Endothelial cell of umbilical vein (primary cell): ENCODE data around the gene CCDC47. TPM values are rescaled to one million over a fixed set of nuclear protein-coding genes. Genes with fewer than 3 reads are reported as not detected.

ENCODE experiments used
- BruUV-seq: library from RNA; stranded (reverse); fragments of 400-500 nt; replicated peaks from 2 replicates; lab custom pipeline; 2021; lab: Mats Ljungman, UMichigan
- CTCF ChIA-PET: fragments of 300-600, 350-600 bp; sonication (Branson Sonifier 250); formaldehyde crosslinking; loops from one replicate; lab custom pipeline; 2021; ENCODE audit warnings: antibody characterized with exemption, inconsistent platforms; lab: Charles Lee
- POLR2A ChIA-PET: fragments of 300-600, 350-600 bp; sonication (Branson Sonifier 250); formaldehyde crosslinking; loops from one replicate; lab custom pipeline; 2021; ENCODE audit warnings: antibody characterized with exemption, inconsistent platforms; lab: Charles Lee
- DNase-seq: peaks from one replicate; pipeline ENCODE4 v3.0.0-alpha.2; 2011; ENCODE audit warnings: low read depth, low spot score
- FAIRE-seq: peaks from 2 replicates; lab custom pipeline; 2011; peaks lifted over from hg19 to GRCh38; lab: Jason Lieb, UNC
- H2AFZ ChIP-seq: 2 replicates; pipeline ENCODE4 v1.6.0; 2012; ENCODE audit warnings: low read depth, low read length, control low read depth, inconsistent platforms
- H3K27ac ChIP-seq: 2 replicates; pipeline ENCODE4 v1.5.1; 2011; ENCODE audit warnings: low read depth, mild to moderate bottlenecking, control low read depth, low read length, moderate library complexity; ENCODE audit not compliant: insufficient read depth
- H3K27me3 ChIP-seq, 2 experiments: 2 replicates each; pipeline versions ENCODE4 v1.6.0 to v1.6.1; 2011; ENCODE audit warnings: low read length in 2 of 2, mixed read lengths in 1 of 2; ENCODE audit not compliant: control insufficient read depth in 2 of 2, insufficient read depth in 2 of 2
- H3K36me3 ChIP-seq, 2 experiments: 2 replicates in 1 of 2; 3 replicates in 1 of 2; pipeline ENCODE4 v1.5.1; 2011; ENCODE audit warnings: low read length in 2 of 2, mild to moderate bottlenecking in 1 of 2, moderate library complexity in 1 of 2; ENCODE audit not compliant: control insufficient read depth in 2 of 2, insufficient read depth in 2 of 2; ENCODE audit errors: extremely low read depth in 1 of 2
- H3K4me1 ChIP-seq: 3 replicates; pipeline ENCODE4 v1.5.1; 2011; ENCODE audit warnings: mild to moderate bottlenecking, low read length; ENCODE audit not compliant: control insufficient read depth, insufficient read depth; ENCODE audit errors: extremely low read depth
- H3K4me2 ChIP-seq: 2 replicates; pipeline ENCODE4 v1.6.1; 2011; ENCODE audit warnings: low read length, control low read depth, mixed read lengths; ENCODE audit not compliant: insufficient read depth
- H3K4me3 ChIP-seq, 3 experiments: fragments of 200-600 bp in 1 of 3; sonication (generic), shearing (Covaris generic) in 1 of 3; replicated peaks in 1 of 3; 2 replicates each; pipeline ENCODE4 v1.5.1; 2011 to 2016; ENCODE audit warnings: control low read depth in 3 of 3, low read length in 3 of 3, mild to moderate bottlenecking in 2 of 3, inconsistent platforms in 1 of 3, low read depth in 1 of 3, moderate library complexity in 1 of 3; ENCODE audit not compliant: insufficient read depth in 1 of 3
- H3K79me2 ChIP-seq: 2 replicates; pipeline ENCODE4 v1.6.0; 2012; ENCODE audit warnings: low read length, inconsistent platforms; ENCODE audit not compliant: control insufficient read depth, insufficient read depth
- H3K9ac ChIP-seq: replicated peaks from 2 replicates; pipeline ENCODE3; 2011; ENCODE audit warnings: low read length, control low read depth; ENCODE audit not compliant: insufficient read depth; ENCODE audit errors: extremely low read depth
- H3K9me1 ChIP-seq: replicated peaks from 3 replicates; pipeline ENCODE4 v1.6.0; 2011; ENCODE audit warnings: mild to moderate bottlenecking, low read length; ENCODE audit not compliant: control insufficient read depth, insufficient read depth; ENCODE audit errors: extremely low read depth
- H3K9me3 ChIP-seq: replicated peaks from 2 replicates; pipeline ENCODE4 v1.5.1; 2012; ENCODE audit warnings: low read length, inconsistent platforms; ENCODE audit not compliant: control insufficient read depth, insufficient read depth
- H4K20me1 ChIP-seq: replicated peaks from 2 replicates; pipeline ENCODE3; 2011; ENCODE audit warnings: mild to moderate bottlenecking, low read length; ENCODE audit not compliant: control insufficient read depth, insufficient read depth; ENCODE audit errors: extremely low read depth
- EZH2 ChIP-seq: IDR thresholded peaks from 2 replicates; pipeline ENCODE4 v1.6.1; 2012; ENCODE audit warnings: borderline replicate concordance, low read depth, mild to moderate bottlenecking, moderate library complexity, low read length, inconsistent platforms; ENCODE audit not compliant: severe bottlenecking
- FOS ChIP-seq: IDR thresholded peaks from 2 replicates; pipeline ENCODE4 v1.6.1; 2011; ENCODE audit warnings: mild to moderate bottlenecking, low read length, moderate library complexity, borderline replicate concordance; ENCODE audit not compliant: insufficient read depth
- GATA2 ChIP-seq: IDR thresholded peaks from 2 replicates; pipeline ENCODE4 v1.7.0; 2011; ENCODE audit warnings: low read depth, mild to moderate bottlenecking, moderate library complexity, mixed read lengths, low read length; ENCODE audit not compliant: insufficient read length, insufficient read depth
- JUN ChIP-seq: IDR thresholded peaks from 2 replicates; pipeline ENCODE4 v1.6.1; 2011; ENCODE audit warnings: borderline replicate concordance, low read depth; ENCODE audit not compliant: insufficient read length, insufficient read depth
- MYC ChIP-seq: IDR thresholded peaks from one replicate; pipeline ENCODE4 v1.6.1; 2011; ENCODE audit warnings: mild to moderate bottlenecking, low read depth, low read length
- POLR2A ChIP-seq: IDR thresholded peaks from 2 replicates; pipeline ENCODE4 v1.6.1; 2012; ENCODE audit warnings: low read depth, mild to moderate bottlenecking, control low read depth, low read length
- POLR2AphosphoS5 ChIP-seq: IDR thresholded peaks from 2 replicates; pipeline ENCODE4 v1.6.1; 2012; ENCODE audit warnings: low read depth, mild to moderate bottlenecking, control low read depth, low read length, moderate library complexity; ENCODE audit not compliant: insufficient read depth
- dilution Hi-C: fragments of 300-500 bp; cut with MboI; formaldehyde crosslinking; loops from one replicate; pipeline ENCODE4 v1.15.0; 2019; ENCODE audit warnings: low sequenced_read_pairs; ENCODE audit not compliant: extremely low pct_ligation_motif_present
- intact Hi-C: fragments of 100-400 bp; cut with micrococcal nuclease; formaldehyde crosslinking; loops from one replicate; pipeline ENCODE4 v1.10.0; 2022
- polyA plus RNA-seq, 4 experiments: library from polyadenylated mRNA; depleted of rRNA in 3 of 4; stranded (reverse) in 3 of 4; unstranded in 1 of 4; fragments of >200 nt; gene quantifications; 2 replicates each; pipeline versions ENCODE4 v1.2.1 to v1.2.3, GENCODE V29; 2011 to 2012; ENCODE audit warnings: missing spikeins in 1 of 4
- total RNA-seq: library from RNA; stranded (reverse); gene quantifications from 2 replicates; pipeline ENCODE4 v1.2.3, GENCODE V29; 2021
- TF ChIP-seq, protein P1 (sequence below): IDR thresholded peaks from 2 replicates; pipeline ENCODE4 v1.6.1; 2011; ENCODE audit not compliant: insufficient read depth, insufficient read length
- TF ChIP-seq, protein P2 (sequence below), 2 donors: IDR thresholded peaks; 1 replicate in 1 of 2; 2 replicates in 1 of 2; pipeline ENCODE4 v1.5.1; 2011; ENCODE audit warnings: low read length in 2 of 2, mild to moderate bottlenecking in 2 of 2, moderate library complexity in 2 of 2, control low read depth in 1 of 2, inconsistent platforms in 1 of 2, low read depth in 1 of 2; ENCODE audit not compliant: insufficient read depth in 1 of 2; ENCODE audit errors: extremely low read depth in 1 of 2

Gene CCDC47
- total and polyA plus RNA-seq, 2 donors (not counting 3 experiments of a cell fraction or from before 2014, with no cell fraction given), result 21.7 to 76.5 TPM

DNA sequence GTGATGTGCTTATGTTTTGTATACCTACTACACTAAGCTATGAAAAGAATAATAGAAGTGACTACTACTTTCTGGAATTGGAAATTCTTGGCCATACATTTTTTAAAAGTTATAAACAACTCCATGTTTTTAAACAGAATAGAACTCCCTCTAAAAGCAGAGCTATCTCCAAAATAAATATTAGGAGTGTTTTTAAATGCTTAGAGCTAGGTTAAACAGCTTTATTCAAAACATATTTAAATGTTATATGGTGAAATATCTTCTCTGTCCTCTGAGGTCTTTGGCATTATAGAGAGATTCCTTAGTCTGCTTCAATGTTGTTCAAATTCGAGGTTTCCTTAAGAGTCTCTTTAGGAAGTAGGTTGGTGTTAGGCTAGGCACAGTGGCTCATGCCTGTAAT, 30.9 kb upstream of the CCDC47 start:
- CTCF ChIA-PET, result interaction anchor here (0.7 to 2.0 kb wide), 6 partner anchors 11 to 31 kb away, joined by 3 to 7 read pairs (median 4); partner anchors contain the start of gene CCDC47
- DNase-seq, result no peak
- POLR2A ChIA-PET, result no interaction called here

More for the DNA sequence above, 30.9 kb upstream of the CCDC47 start:
- intact Hi-C loops (no loop called here), dilution Hi-C loops (no loop called here)
- H3K4me2 ChIP-seq, result no peak overlapping the region
- peaks cover 2% of the 10 kb centered on the region for H3K79me2 ChIP-seq
- peaks cover 32 to 42% of the 10 kb centered on the region in 2 experiments for H3K36me3 ChIP-seq
- BruUV-seq, result no TSS peak
- no peak for FAIRE-seq
- no peaks in the 10 kb centered on the region for H3K9me1 ChIP-seq
- no peak overlapping the region for H3K4me3 ChIP-seq
- H3K27me3 ChIP-seq, result no peaks in the 10 kb centered on the region
- TF ChIP-seq POLR2A, result no peak
- TF ChIP-seq POLR2AphosphoS5, result no peak
- TF ChIP-seq MYC, result no peak
- no peak for TF ChIP-seq EZH2
- TF ChIP-seq FOS, result no peak
- TF ChIP-seq, protein P1, sequence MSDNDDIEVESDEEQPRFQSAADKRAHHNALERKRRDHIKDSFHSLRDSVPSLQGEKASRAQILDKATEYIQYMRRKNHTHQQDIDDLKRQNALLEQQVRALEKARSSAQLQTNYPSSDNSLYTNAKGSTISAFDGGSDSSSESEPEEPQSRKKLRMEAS, result no peak
- TF ChIP-seq, protein P2, sequence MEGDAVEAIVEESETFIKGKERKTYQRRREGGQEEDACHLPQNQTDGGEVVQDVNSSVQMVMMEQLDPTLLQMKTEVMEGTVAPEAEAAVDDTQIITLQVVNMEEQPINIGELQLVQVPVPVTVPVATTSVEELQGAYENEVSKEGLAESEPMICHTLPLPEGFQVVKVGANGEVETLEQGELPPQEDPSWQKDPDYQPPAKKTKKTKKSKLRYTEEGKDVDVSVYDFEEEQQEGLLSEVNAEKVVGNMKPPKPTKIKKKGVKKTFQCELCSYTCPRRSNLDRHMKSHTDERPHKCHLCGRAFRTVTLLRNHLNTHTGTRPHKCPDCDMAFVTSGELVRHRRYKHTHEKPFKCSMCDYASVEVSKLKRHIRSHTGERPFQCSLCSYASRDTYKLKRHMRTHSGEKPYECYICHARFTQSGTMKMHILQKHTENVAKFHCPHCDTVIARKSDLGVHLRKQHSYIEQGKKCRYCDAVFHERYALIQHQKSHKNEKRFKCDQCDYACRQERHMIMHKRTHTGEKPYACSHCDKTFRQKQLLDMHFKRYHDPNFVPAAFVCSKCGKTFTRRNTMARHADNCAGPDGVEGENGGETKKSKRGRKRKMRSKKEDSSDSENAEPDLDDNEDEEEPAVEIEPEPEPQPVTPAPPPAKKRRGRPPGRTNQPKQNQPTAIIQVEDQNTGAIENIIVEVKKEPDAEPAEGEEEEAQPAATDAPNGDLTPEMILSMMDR (IDR thresholded peaks at IDR 0.05; ENCODE audit: extremely low read depth in 1 of 2, insufficient read depth in 1 of 2, low read depth in 1 of 2, low read length in 2 of 2), result no peak
- TF ChIP-seq JUN, result no peak
- no peak for TF ChIP-seq GATA2
- H4K20me1 ChIP-seq, result no peaks in the 10 kb centered on the region
- H3K27ac ChIP-seq, result no peak overlapping the region
- no peak overlapping the region for H2AFZ ChIP-seq
- no peak overlapping the region for H3K9ac ChIP-seq
- H3K9me3 ChIP-seq, result no peaks in the 10 kb centered on the region
- no peaks in the 10 kb centered on the region for H3K4me1 ChIP-seq
